RWPE2 (cell line): ENCODE measurements around the gene BPIFB1.

ENCODE experiments used
- ATAC-seq: fragments of 200-7000 bp; cut with Tn5 transposase; 3 replicates; pipeline ENCODE4 v1.9.1; 2021; ENCODE audit warnings: low read depth
- DNase-seq: peaks from one replicate; pipeline ENCODE4 v3.0.0-alpha.2; 2020; ENCODE audit warnings: low spot score
- H3K27ac ChIP-seq: fragments of 450-650 bp; 2 replicates; pipeline ENCODE4 v1.5.1; 2017; ENCODE audit warnings: mild to moderate bottlenecking; ENCODE audit not compliant: poor library complexity, severe bottlenecking
- H3K27me3 ChIP-seq: fragments of 250-450 bp; sonication (Bioruptor Pico); 2 replicates; pipeline ENCODE4 v1.5.1; 2021; ENCODE audit warnings: mild to moderate bottlenecking, moderate library complexity; ENCODE audit not compliant: insufficient read depth, poor library complexity, severe bottlenecking
- H3K36me3 ChIP-seq: fragments of 250-450 bp; sonication (Bioruptor Pico); 2 replicates; pipeline ENCODE4 v1.5.1; 2020; ENCODE audit warnings: low read depth, mild to moderate bottlenecking, moderate library complexity
- H3K4me1 ChIP-seq: fragments of 250-450 bp; sonication (Bioruptor Pico); 2 replicates; pipeline ENCODE4 v1.5.1; 2021; ENCODE audit warnings: mild to moderate bottlenecking, moderate library complexity; ENCODE audit not compliant: insufficient read depth, poor library complexity, severe bottlenecking
- H3K4me3 ChIP-seq: fragments of 250-450 bp; sonication (Bioruptor Pico); 2 replicates; pipeline ENCODE4 v1.5.1; 2021; ENCODE audit warnings: mild to moderate bottlenecking, moderate library complexity; ENCODE audit not compliant: severe bottlenecking
- H3K9me3 ChIP-seq: fragments of 250-450 bp; sonication (Bioruptor Pico); 2 replicates; pipeline ENCODE4 v1.5.1; 2021; ENCODE audit warnings: mild to moderate bottlenecking, moderate library complexity; ENCODE audit not compliant: severe bottlenecking
- TF ChIP-seq, protein P1 (sequence below): fragments of 450-650 bp; IDR thresholded peaks from one replicate; pipeline ENCODE4 v1.5.1; 2017; ENCODE audit warnings: mild to moderate bottlenecking, moderate library complexity; ENCODE audit not compliant: poor library complexity, severe bottlenecking

Gene BPIFB1

GRCh38 chr20:33263784-33264183 is 19.2 kb upstream of the BPIFB1 start:
- TF ChIP-seq, protein P1, sequence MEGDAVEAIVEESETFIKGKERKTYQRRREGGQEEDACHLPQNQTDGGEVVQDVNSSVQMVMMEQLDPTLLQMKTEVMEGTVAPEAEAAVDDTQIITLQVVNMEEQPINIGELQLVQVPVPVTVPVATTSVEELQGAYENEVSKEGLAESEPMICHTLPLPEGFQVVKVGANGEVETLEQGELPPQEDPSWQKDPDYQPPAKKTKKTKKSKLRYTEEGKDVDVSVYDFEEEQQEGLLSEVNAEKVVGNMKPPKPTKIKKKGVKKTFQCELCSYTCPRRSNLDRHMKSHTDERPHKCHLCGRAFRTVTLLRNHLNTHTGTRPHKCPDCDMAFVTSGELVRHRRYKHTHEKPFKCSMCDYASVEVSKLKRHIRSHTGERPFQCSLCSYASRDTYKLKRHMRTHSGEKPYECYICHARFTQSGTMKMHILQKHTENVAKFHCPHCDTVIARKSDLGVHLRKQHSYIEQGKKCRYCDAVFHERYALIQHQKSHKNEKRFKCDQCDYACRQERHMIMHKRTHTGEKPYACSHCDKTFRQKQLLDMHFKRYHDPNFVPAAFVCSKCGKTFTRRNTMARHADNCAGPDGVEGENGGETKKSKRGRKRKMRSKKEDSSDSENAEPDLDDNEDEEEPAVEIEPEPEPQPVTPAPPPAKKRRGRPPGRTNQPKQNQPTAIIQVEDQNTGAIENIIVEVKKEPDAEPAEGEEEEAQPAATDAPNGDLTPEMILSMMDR: no peak
- H3K27me3 ChIP-seq: peaks cover 16% of the 10 kb centered on the region
- no peaks in the 10 kb centered on the region for H3K36me3 ChIP-seq

GRCh38 chr20:33267701-33268100 is 15.3 kb upstream of the BPIFB1 start:
- Histone ChIP-seq H3K4me1 (no peaks in the 10 kb centered on the region), H3K36me3 (no peaks in the 10 kb centered on the region), H3K27me3 (no peaks in the 10 kb centered on the region), H3K9me3 (no peaks in the 10 kb centered on the region), H3K27ac (no peak overlapping the region), H3K4me3 (no peak overlapping the region)
- TF ChIP-seq, protein P1: no peak
- ATAC-seq (no peak), DNase-seq (peak; percentile 40)

More at GRCh38 chr20:33263784-33264183, 19.2 kb upstream of the BPIFB1 start:
- H3K9me3 ChIP-seq: no peaks in the 10 kb centered on the region
- ATAC-seq (no peak), DNase-seq (peak; percentile 72)
- H3K4me1 ChIP-seq: no peaks in the 10 kb centered on the region
- no peak overlapping the region for H3K27ac ChIP-seq
- H3K4me3 ChIP-seq: no peak overlapping the region

GRCh38 chr20:33272155-33272873 is 10.7 kb upstream of the BPIFB1 start:
- Histone ChIP-seq H3K9me3 (no peaks in the 10 kb centered on the region), H3K27ac (no peak overlapping the region), H3K27me3 (peaks cover 7% of the 10 kb centered on the region), H3K4me3 (no peak overlapping the region), H3K4me1 (no peaks in the 10 kb centered on the region), H3K36me3 (no peaks in the 10 kb centered on the region)
- no peak for ATAC-seq
- DNase-seq: no peak
- TF ChIP-seq, protein P1: no peak

- H3K27ac ChIP-seq: no peak overlapping the region
- H3K27me3 ChIP-seq: peaks cover 15% of the 10 kb centered on the region
- H3K36me3 ChIP-seq: no peaks in the 10 kb centered on the region
- ATAC-seq (peak; percentile 26; the same call in 2 of the 3 replicates), DNase-seq (peak; percentile 62)
- H3K4me3 ChIP-seq: no peak overlapping the region
- H3K4me1 ChIP-seq: no peaks in the 10 kb centered on the region
- H3K9me3 ChIP-seq: no peaks in the 10 kb centered on the region
- TF ChIP-seq, protein P1: no peak
Measured at GRCh38 chr20:33273117-33273851, 9.7 kb upstream of the BPIFB1 start.
